Bronchus fibroblast of lung (primary cell): ENCODE measurements around the gene ZDHHC13. TPM values are rescaled to one million over a fixed set of nuclear protein-coding genes. Genes with fewer than 3 reads are reported as not detected.

ENCODE experiments used
- total RNA-seq: library from RNA; depleted of rRNA; stranded (reverse); fragments of >200 nt; gene quantifications from 2 replicates; pipeline ENCODE4 v1.2.3, GENCODE V29; 2015

The ZDHHC13 gene, protein sequence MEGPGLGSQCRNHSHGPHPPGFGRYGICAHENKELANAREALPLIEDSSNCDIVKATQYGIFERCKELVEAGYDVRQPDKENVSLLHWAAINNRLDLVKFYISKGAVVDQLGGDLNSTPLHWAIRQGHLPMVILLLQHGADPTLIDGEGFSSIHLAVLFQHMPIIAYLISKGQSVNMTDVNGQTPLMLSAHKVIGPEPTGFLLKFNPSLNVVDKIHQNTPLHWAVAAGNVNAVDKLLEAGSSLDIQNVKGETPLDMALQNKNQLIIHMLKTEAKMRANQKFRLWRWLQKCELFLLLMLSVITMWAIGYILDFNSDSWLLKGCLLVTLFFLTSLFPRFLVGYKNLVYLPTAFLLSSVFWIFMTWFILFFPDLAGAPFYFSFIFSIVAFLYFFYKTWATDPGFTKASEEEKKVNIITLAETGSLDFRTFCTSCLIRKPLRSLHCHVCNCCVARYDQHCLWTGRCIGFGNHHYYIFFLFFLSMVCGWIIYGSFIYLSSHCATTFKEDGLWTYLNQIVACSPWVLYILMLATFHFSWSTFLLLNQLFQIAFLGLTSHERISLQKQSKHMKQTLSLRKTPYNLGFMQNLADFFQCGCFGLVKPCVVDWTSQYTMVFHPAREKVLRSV
- 11.4 and 13.8 TPM in 2 replicates for total RNA-seq

DNA sequence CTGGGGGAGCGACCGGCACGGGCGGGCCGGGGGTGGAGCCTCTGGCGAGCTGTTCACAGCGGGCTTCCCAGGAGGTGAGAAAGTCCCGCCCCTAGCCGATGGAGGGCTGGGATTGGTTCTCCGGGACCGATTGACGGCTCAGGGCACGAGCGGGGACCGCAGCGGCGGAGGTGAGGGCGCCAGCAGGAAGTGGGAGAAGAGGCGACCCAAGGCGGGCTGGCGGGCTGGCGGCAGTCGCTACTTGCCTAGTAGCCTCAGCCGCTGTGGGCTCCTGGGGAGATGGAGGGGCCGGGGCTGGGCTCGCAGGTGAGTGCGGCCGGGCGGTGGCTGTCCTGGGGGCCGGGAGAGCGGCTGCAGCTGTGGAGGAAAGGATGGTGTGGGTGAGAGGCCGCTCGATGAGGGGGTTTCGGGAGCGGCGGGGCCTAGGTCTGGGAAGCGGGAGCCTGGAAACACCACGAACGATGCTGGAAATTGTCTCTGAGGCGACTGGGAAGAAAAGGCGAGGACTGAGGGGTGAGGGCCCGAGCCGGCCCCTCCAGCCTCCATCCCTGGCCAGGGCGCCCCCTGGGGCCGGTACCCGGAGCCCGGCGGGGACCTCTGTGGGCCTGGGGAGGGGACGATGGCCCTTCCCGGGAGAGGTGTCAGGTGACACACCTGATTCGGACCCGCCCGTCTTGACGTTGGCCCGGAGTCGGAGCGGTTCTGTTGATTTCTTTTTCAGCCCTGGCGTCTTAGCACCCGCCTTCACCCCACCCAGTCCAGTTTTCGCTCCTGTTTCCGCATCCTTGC lies at the start of gene ZDHHC13:
Gene ZDHHC13 (plus strand): TSS at position 198 of the 789 bp plus-strand sequence. CDS start 82 bp downstream, at position 280.

DNA sequence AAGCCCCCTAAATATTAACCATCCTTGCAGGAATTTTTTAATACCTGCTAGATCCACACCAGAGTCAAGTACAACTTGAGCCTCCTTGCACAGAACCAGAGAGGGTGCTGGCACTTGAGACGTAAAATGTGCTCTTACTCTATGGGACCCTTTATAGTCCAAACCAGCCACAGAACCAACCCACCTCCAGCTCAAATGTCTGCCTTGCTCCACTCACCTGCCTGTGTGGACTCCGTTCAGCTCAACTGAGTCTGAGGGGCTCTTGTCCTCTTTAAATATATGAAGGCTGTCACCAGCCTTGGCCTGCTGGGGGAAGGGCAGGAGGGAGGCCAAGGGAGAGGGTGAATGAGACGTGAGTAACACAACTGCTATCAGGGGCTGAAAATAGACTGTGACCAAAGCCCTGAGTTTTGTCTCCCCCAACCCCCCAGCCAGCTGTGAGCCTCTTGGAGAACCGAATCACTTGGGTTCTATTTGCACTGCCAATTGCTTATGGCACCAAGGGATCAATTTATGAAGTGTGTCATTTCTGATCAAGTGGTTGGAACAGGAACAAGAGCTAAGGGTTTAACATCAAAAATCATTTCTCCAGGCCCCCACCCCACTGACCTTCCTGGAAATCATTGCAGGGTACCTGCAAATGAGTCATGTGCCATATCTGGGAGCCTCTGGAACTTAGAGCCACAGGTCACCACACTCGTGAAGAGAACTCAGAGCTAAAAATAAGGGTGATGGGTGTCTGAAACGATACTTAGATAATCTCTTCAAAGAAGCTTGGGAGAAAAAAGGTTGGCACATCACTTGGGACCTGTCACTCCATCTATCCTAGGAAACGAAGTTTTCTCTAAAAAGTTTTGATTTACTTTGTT lies 85.0 kb downstream of the ZDHHC13 start, which contains the start of gene CSRP3:
Gene CSRP3 (minus strand): TSS at position 247 of the 869 bp plus-strand sequence. CDS start 9,535 bp downstream, outside the sequence.

Other genes starting within 250 kb of the ZDHHC13 start
- not detected in 2 replicates for gene MRGPRX1, start 177.8 kb upstream of the ZDHHC13 start, total RNA-seq
- gene MRGPRX2, start 56.5 kb upstream of the ZDHHC13 start, total RNA-seq, result not detected in 2 replicates
- not detected in 2 replicates for gene CSRP3, start 84.8 kb downstream of the ZDHHC13 start, total RNA-seq
- gene E2F8, start 123.8 kb downstream of the ZDHHC13 start, total RNA-seq, result 3.3 and 3.9 TPM in 2 replicates